ENCODE data around the gene OR6J1. TPM values are rescaled to one million over a fixed set of nuclear protein-coding genes. Genes with fewer than 3 reads are reported as not detected.
A peak's percentile ranks its signal among the peaks of the same experiment; 100 is the strongest.

The OR6J1 gene
- total RNA-seq, 1 donor from 2014 or later: not detected

GRCh38 chr14:22656945-22657731, 13.0 kb upstream of the OR6J1 start:
- Mint-ChIP-seq H3K4me1 (no peaks in the 10 kb centered on the region), H3K27me3 (ENCODE audit: low read depth) (no peaks in the 10 kb centered on the region), H3K9me3 (no peaks in the 10 kb centered on the region), H3K36me3 (no peaks in the 10 kb centered on the region), H3K27ac (peak overlapping the region; percentile 80), H3K4me3 (no peak overlapping the region)
- DNase-seq (ENCODE audit: low spot score in 2 of 2, unreplicated experiment in 2 of 2): no peak
- no peak for TF ChIP-seq CTCF (IDR thresholded peaks at IDR 0.05; ENCODE audit: unreplicated experiment)

GRCh38 chr14:22656226-22656625, 12.1 kb upstream of the OR6J1 start:
- no peaks in the 10 kb centered on the region for H3K9me3 Mint-ChIP-seq
- TF ChIP-seq CTCF (IDR thresholded peaks at IDR 0.05; ENCODE audit: unreplicated experiment): no peak
- no peaks in the 10 kb centered on the region for H3K27me3 Mint-ChIP-seq (ENCODE audit: low read depth)
- H3K36me3 Mint-ChIP-seq: no peaks in the 10 kb centered on the region
- no peak overlapping the region for H3K27ac Mint-ChIP-seq
- H3K4me3 Mint-ChIP-seq: no peak overlapping the region
- H3K4me1 Mint-ChIP-seq: no peaks in the 10 kb centered on the region
- DNase-seq (ENCODE audit: low spot score in 2 of 2, unreplicated experiment in 2 of 2): no peak

- no peaks in the 10 kb centered on the region for H3K36me3 Mint-ChIP-seq
- peak in 1 of 2 experiments; percentile 68 for DNase-seq (ENCODE audit: low spot score in 2 of 2, unreplicated experiment in 2 of 2)
- TF ChIP-seq CTCF (IDR thresholded peaks at IDR 0.05; ENCODE audit: unreplicated experiment): peak; percentile 78
- H3K27me3 Mint-ChIP-seq (ENCODE audit: low read depth): no peaks in the 10 kb centered on the region
- no peaks in the 10 kb centered on the region for H3K9me3 Mint-ChIP-seq
- no peak overlapping the region for H3K27ac Mint-ChIP-seq
- H3K4me3 Mint-ChIP-seq: no peak overlapping the region
- no peaks in the 10 kb centered on the region for H3K4me1 Mint-ChIP-seq
These were observed 9.0 kb upstream of the OR6J1 start for GRCh38 chr14:22653012-22653621.

- no peaks in the 10 kb centered on the region for H3K27me3 Mint-ChIP-seq (ENCODE audit: low read depth)
These were observed 7.4 kb upstream of the OR6J1 start for GRCh38 chr14:22651586-22651985.

GRCh38 chr14:22650960-22651521, 6.9 kb upstream of the OR6J1 start:
- no peak for TF ChIP-seq CTCF (IDR thresholded peaks at IDR 0.05; ENCODE audit: unreplicated experiment)
- Mint-ChIP-seq H3K36me3 (no peaks in the 10 kb centered on the region), H3K4me1 (no peaks in the 10 kb centered on the region), H3K27me3 (ENCODE audit: low read depth) (no peaks in the 10 kb centered on the region), H3K9me3 (no peaks in the 10 kb centered on the region), H3K4me3 (no peak overlapping the region), H3K27ac (no peak overlapping the region)
- no peak for DNase-seq (ENCODE audit: low spot score in 2 of 2, unreplicated experiment in 2 of 2)

More at GRCh38 chr14:22651586-22651985, 7.4 kb upstream of the OR6J1 start:
- no peak for TF ChIP-seq CTCF (IDR thresholded peaks at IDR 0.05; ENCODE audit: unreplicated experiment)
- Mint-ChIP-seq H3K27ac (no peak overlapping the region), H3K9me3 (no peaks in the 10 kb centered on the region), H3K4me1 (no peaks in the 10 kb centered on the region), H3K4me3 (no peak overlapping the region), H3K36me3 (no peaks in the 10 kb centered on the region)
- DNase-seq (ENCODE audit: low spot score in 2 of 2, unreplicated experiment in 2 of 2): no peak
